Cardiac muscle cell (in vitro differentiated cells and primary cell): ENCODE results near the gene PPP2R5D. TPM values are rescaled to one million over a fixed set of nuclear protein-coding genes. Genes with fewer than 3 reads are reported as not detected.
A peak's percentile ranks its signal among the peaks of the same experiment; 100 is the strongest.

Experiments used
- DNase-seq, 2 donors: peaks; one replicate each; pipeline versions ENCODE4 v3.0.0 to v3.0.0-alpha.2; 2010 to 2017; ENCODE audit warnings: low read depth in 1 of 2, low spot score in 1 of 2
- H3K27ac ChIP-seq: fragments of 200-600 bp; sonication (generic); 2 replicates; pipeline ENCODE4 v1.5.1; 2016
- H3K27me3 ChIP-seq: fragments of 200-600 bp; sonication (generic); 2 replicates; pipeline ENCODE4 v1.6.0; 2016; ENCODE audit warnings: control low read depth
- H3K36me3 ChIP-seq: fragments of 200-600 bp; sonication (generic); 2 replicates; pipeline ENCODE4 v1.5.1; 2016; ENCODE audit warnings: control low read depth
- H3K4me1 ChIP-seq: fragments of 200-600 bp; sonication (generic); 2 replicates; pipeline ENCODE4 v1.8.1; 2017; ENCODE audit warnings: low read depth, mild to moderate bottlenecking, mixed run types
- H3K4me3 ChIP-seq: fragments of 200-600 bp; sonication (generic); 2 replicates; pipeline ENCODE4 v1.5.1; 2016; ENCODE audit warnings: mild to moderate bottlenecking
- H3K9me3 ChIP-seq: fragments of 200-600 bp; sonication (generic); 2 replicates; pipeline ENCODE4 v1.5.1; 2017; ENCODE audit warnings: low read depth, mild to moderate bottlenecking, control low read depth
- CTCF ChIP-seq: IDR thresholded peaks from 2 replicates; pipeline ENCODE4 v1.5.1; 2012; ENCODE audit warnings: low read depth, mild to moderate bottlenecking, low read length
- polyA plus RNA-seq: library from polyadenylated mRNA; unstranded; fragments of >200 nt; fragmentation: Nextera tagmentation; extraction: Ambion mirVana; gene quantifications from 2 replicates; pipeline ENCODE4 v1.2.1, GENCODE V29; 2016
- total RNA-seq: library from RNA; depleted of rRNA; stranded (reverse); fragments of >200 nt; gene quantifications from 2 replicates; pipeline ENCODE4 v1.2.3, GENCODE V29; 2016

PPP2R5D gene
- total and polyA plus RNA-seq, 2 experiments from 2014 or later, result 48.8 to 70.0 TPM

GRCh38 chr6:43052225-43052841 lies 68.0 kb downstream of the PPP2R5D start:
- peak overlapping the region; percentile 50 for H3K4me3 ChIP-seq
- DNase-seq, result no peak
- no peak for TF ChIP-seq CTCF
- peak overlapping the region; percentile 90 for H3K27ac ChIP-seq
- no peaks in the 10 kb centered on the region for H3K27me3 ChIP-seq
- H3K4me1 ChIP-seq, result peaks cover 11% of the 10 kb centered on the region
- H3K9me3 ChIP-seq, result no peaks in the 10 kb centered on the region
- H3K36me3 ChIP-seq, result peaks cover 21% of the 10 kb centered on the region

GRCh38 chr6:43052842-43053544 lies 68.6 kb downstream of the PPP2R5D start:
- H3K4me1 ChIP-seq, result peaks cover 11% of the 10 kb centered on the region
- H3K9me3 ChIP-seq, result no peaks in the 10 kb centered on the region
- no peak for TF ChIP-seq CTCF
- no peaks in the 10 kb centered on the region for H3K27me3 ChIP-seq
- H3K36me3 ChIP-seq, result peaks cover 23% of the 10 kb centered on the region
- peak; percentile 34 to 41 for DNase-seq
- H3K4me3 ChIP-seq, result peak overlapping the region; percentile 50
- peak overlapping the region; percentile 90 for H3K27ac ChIP-seq

- H3K27ac ChIP-seq, result peak within 1 kb of the TSS; percentile 90
- H3K36me3 ChIP-seq, result peaks cover 18% of the 10 kb centered on the region
- no peaks in the 10 kb centered on the region for H3K9me3 ChIP-seq
- peaks cover 16% of the 10 kb centered on the region for H3K4me1 ChIP-seq
- peak within 1 kb of the TSS; percentile 50 for H3K4me3 ChIP-seq
- no peaks in the 10 kb centered on the region for H3K27me3 ChIP-seq
- peak; percentile 96 to 98 for DNase-seq
- TF ChIP-seq CTCF, result no peak
Measured at GRCh38 chr6:43053545-43054205, 69.3 kb downstream of the PPP2R5D start, which contains the start of gene CUL7. Gene CUL7, minus strand, starts transcription at chr6:43053851. Its CDS starts 1,063 bp downstream, at chr6:43052788.

GRCh38 chr6:43054206-43054943 lies 70.0 kb downstream of the PPP2R5D start:
- Histone ChIP-seq H3K4me1 (peaks cover 16% of the 10 kb centered on the region), H3K4me3 (peak overlapping the region; percentile 50), H3K36me3 (peaks cover 12% of the 10 kb centered on the region), H3K9me3 (no peaks in the 10 kb centered on the region), H3K27me3 (no peaks in the 10 kb centered on the region), H3K27ac (peak overlapping the region; percentile 90)
- no peak for DNase-seq
- TF ChIP-seq CTCF, result no peak

GRCh38 chr6:43055966-43056365 lies 71.6 kb downstream of the PPP2R5D start:
- Histone ChIP-seq H3K36me3 (peaks cover 4% of the 10 kb centered on the region), H3K27ac (no peak overlapping the region), H3K27me3 (no peaks in the 10 kb centered on the region), H3K9me3 (no peaks in the 10 kb centered on the region), H3K4me1 (peaks cover 20% of the 10 kb centered on the region), H3K4me3 (no peak overlapping the region)
- TF ChIP-seq CTCF, result no peak
- no peak for DNase-seq
